Stimulated activated CD8-positive, alpha-beta memory T cell treated with anti-CD3 and anti-CD28 coated beads, Interleukin-4, amount 100 ng/mL, for 48 hours (primary cell): Measurements from ENCODE around the gene PRR27.

Source experiments
- DNase-seq: peaks from one replicate; pipeline ENCODE4 v3.0.0-alpha.2; 2020

Gene PRR27

GRCh38 chr4:70153937-70154336 is at the start of gene PRR27:
Gene PRR27, plus strand, starts transcription at chr4:70154237. Its CDS starts 139 bp downstream, at chr4:70154376.
- no peak for DNase-seq

DNA sequence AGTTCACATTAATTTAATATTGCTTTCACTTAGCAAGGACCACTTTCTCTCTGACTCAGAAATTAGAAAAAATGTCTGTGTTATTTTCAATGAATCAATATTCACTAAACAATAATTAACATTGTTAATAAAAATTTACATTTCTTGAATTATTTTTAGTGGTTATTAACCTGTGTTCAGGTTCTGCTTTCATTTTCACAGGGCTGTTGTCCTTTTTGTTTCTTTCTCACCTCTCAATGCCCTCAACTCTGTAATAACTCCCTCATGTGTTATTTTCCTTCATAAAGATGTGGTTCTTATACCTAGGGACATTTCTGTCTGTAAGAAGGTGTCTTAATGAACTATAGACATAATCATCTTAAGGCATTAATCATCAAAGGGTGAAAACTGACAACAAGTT is 43.1 kb upstream of the PRR27 start:
- no peak for DNase-seq

DNA sequence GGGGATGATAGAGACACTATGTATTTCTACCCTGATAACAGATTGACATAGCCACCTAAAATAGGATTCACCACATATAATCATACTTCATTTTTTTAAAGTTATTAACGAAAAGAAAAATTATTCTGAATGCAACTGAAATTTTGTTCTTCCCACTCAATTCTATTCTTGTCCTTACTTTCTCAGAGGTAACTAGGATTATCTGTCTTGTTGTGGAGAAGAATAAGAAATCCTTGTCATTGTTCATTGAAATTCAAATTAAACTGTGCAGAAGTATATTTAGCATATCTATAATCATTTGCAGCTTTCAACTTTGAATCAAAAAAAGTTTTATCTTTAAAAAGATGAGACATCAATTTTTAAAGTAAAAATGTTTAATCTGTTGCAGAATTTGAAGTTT is 40.4 kb upstream of the PRR27 start:
- no peak for DNase-seq

- DNase-seq, result no peak
These were observed 39.9 kb upstream of the PRR27 start for GRCh38 chr4:70114096-70114495.

DNA sequence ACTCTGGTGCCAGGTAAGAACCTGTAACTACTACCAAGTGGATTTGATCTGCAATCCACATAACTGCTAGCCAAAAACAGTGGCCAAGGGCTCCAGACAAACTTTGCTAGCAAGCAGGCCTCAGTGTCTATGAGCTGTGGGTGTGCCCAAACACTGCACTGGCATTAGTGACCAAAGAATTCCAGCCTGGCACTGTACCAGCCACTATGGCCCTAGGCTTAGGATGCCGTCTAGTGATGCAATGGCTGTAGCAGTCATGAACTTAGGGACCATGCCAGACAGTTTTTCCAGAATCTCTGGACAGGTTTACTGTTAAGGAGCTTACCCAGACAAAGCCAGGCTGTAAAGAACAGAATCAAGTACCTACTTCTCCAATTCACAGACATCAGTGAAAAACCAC is 33.7 kb upstream of the PRR27 start:
- DNase-seq, result no peak

DNA sequence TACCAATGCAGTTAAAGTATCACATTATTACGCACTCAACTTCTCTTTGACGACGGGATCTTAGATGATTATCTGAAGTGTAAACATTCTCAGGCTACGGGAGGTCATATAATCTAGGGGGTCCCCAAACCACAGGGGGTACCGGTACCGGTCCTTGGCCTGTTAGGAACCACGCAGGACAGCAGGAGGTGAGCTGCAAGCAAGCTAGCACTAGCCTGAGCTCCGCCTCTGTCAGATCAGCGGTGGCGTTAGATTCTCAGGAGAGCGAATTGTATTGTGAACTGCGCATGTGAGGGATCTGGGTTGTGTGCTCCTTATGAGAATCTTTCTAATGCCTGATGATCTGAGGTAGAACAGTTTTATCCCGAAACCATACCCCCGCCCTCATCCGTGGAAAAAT is 20.6 kb upstream of the PRR27 start:
- no peak for DNase-seq

- DNase-seq, result no peak
These were observed 15.3 kb upstream of the PRR27 start for GRCh38 chr4:70138751-70139150.

DNA sequence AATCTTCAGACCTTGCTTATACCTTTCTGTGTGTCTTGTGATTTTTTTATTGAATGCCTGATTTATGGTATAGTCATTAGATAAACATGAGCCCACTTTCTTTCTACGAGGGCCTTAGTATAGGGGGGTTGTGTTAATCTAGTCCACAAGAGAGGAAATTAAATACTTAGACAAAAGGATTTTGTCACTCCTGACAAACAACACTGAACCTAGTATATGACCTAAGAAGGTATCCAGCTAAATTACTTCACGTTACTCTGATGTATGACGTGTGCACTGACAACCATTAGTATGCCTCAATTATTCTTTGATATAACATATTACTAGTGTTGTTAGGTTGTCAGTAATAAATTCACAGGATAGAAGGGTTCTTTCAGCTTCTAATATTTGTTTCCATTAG is 2.8 kb upstream of the PRR27 start:
- DNase-seq, result no peak

- no peak for DNase-seq
These were observed 1.9 kb upstream of the PRR27 start for GRCh38 chr4:70152088-70152487.

DNA sequence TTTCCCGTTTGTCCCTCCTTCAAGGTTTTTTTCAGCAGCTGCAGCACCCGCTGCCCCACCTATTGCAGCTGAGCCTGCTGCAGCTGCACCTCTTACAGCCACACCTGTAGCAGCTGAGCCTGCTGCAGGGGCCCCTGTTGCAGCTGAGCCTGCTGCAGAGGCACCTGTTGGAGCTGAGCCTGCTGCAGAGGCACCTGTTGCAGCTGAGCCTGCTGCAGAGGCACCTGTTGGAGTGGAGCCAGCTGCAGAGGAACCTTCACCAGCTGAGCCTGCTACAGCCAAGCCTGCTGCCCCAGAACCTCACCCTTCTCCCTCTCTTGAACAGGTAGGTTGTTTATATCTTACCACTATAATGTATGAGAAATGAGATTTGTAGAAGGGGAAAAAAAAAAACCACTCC is 4.5 kb downstream of the PRR27 start:
- no peak for DNase-seq

- no peak for DNase-seq
These were observed 23.1 kb downstream of the PRR27 start for GRCh38 chr4:70177090-70177489.

DNA sequence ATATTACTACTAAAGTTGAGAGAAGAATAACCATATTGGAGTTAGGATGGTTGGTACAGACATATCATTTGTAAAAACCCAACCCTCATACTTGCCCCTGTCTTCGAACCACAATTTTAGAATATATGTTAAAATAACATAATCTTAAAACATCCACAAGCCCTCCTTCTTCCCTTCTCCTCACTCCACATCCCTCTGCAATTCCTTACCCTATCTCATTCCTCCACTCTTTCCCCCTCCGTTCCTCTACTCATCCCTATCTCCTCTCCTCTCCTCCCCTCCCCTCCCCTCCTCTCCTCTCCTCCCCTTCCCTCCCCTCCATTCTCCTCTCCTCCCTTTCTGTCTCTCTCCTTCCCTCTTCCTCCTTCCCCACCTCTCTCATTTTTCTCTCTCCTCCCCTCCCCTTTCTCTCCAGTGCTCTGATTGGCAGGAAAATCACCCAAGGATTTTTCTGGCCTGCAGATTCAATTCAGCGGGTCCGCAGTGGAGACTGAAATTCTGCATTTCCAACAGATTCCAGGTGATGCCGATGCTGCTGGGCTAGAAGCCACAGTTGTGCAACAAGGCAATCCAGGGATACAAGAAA is 24.1 kb downstream of the PRR27 start:
- no peak for DNase-seq

- no peak for DNase-seq
These were observed 25.8 kb downstream of the PRR27 start for GRCh38 chr4:70179811-70180210.

DNA sequence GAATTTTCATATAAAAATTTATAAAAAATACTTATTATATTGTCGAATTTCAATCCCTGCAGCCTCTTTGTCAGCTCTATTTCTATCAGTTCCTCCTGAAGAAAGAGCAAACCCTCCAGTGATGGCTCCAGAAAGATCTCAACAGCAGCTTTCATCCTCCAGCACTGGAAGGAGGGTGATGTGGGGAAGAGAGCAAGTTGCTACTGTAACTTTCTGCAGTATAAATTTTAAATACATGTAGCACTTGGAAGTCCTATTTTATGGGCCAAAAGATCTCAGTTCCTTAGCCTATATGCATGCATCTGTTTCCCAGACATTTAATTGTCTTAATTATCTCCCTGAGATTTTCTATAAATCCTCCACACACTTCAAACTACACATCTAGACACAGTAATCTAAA is 27.8 kb downstream of the PRR27 start:
- no peak for DNase-seq

- no peak for DNase-seq
These were observed 28.6 kb downstream of the PRR27 start for GRCh38 chr4:70182517-70183167.

- DNase-seq, result peak; percentile 28
These were observed 29.3 kb downstream of the PRR27 start for GRCh38 chr4:70183168-70183939.

DNA sequence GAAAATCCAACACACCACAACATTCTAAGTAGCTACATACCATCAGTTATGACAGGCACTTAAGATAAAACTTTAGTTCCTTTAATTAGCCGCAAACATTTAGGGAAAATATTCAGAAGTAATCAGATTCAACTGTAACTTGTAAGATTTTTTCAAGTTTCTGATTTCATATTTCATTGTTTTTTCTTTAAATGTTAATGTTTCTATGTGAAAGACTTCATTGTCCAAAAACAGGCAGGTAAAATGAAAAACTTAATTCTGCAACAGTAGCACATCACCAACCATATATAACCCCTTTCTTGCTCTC is 29.9 kb downstream of the PRR27 start:
- no peak for DNase-seq

GRCh38 chr4:70187216-70187615 is 33.2 kb downstream of the PRR27 start:
- DNase-seq, result no peak

DNA sequence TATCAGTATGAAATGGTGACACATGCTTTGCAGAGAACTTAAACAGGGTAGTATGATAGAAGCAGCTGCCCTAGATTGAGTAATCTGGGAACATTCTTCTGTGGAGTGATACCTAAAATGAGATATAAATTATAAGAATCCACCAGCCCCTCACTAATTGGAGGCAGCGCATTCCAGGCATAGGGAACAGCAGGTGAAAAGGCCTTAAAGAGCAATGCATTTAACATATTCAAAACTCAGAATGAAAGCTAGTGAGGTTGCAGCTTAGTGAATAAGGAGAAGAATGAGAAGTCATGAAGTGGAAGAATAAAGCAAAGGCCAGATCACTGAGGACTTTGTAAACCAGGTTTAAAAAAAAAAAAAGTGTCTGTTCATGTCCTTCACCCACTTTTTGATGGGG is 36.5 kb downstream of the PRR27 start:
- no peak for DNase-seq

GRCh38 chr4:70191647-70192046 is 37.6 kb downstream of the PRR27 start:
- no peak for DNase-seq

DNA sequence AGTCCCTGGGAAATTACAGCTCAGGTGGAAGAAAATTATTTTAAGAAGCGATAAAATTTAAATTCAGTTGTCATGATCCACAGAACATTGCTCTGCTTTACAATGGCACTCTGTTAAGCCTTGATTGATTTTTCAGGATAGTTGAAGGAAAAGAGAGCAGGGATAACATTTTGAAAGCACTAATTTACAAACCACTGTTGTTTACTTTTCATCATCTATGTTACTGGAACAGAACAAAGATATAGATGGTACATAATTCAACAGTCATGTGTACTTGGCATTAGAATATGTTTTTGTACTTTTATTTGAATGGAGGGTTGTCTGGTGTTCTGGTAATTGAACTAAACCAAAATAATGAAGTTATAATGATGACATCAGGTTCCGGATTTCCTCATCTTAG is 38.9 kb downstream of the PRR27 start:
- no peak for DNase-seq

- no peak for DNase-seq
These were observed 41.4 kb downstream of the PRR27 start, which contains the start of gene ODAM for GRCh38 chr4:70195425-70195824. Gene ODAM, plus strand, starts transcription at chr4:70195725. Its CDS starts 819 bp downstream, at chr4:70196544.

DNA sequence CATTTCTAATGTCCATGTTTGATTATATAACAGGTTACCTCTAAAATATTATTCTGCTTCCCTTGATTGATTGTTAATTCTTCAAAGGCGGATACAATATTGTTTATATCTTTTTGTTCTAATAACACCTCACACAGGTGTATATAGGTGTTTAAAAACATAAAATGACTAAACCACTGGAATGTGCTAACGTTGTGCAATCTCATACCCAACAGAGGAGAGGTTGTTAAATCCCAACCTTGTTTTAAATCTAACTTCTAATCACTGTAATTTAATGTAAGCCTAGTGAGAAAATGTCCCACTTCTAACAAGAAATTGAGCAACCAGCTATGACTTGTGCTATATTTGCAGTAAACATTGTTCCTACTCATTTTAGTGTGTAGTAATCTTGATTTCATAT is 42.8 kb downstream of the PRR27 start:
- no peak for DNase-seq

DNA sequence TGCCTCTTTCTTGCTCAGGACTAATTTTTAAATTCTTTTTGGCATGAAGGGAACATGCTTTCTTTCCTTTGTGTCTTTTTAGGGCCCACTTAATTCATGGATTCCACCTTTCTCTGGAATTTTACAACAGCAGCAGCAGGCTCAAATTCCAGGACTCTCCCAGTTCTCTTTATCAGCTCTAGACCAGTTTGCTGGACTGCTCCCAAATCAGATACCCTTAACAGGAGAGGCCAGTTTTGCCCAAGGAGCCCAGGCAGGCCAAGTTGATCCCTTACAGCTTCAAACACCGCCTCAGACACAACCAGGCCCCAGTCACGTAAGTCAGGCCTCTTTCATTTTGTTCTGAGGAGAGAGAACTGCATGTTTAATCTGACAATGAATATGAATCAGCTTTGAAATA is 43.8 kb downstream of the PRR27 start:
- DNase-seq, result no peak

DNA sequence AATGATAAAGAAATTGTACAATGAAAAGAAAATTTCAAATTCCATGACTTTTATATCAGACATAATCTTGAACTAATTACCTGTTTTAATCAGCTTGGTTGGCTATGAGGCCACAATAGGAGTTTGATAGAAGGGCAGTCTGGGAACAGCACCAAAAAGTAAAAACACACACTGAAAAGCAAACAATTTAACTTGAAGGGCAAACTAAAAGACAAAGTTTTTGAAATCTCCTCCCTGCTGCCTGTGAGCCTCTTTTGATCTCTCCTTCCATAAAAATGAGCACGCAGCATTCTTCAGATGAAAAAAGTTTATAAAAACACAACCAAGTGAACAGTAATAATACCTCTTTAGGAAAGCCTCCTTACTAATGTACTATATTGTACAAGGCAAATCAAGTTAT is 49.6 kb downstream of the PRR27 start:
- no peak for DNase-seq
